ENCODE data around the gene IL23A.

The IL23A gene

DNA sequence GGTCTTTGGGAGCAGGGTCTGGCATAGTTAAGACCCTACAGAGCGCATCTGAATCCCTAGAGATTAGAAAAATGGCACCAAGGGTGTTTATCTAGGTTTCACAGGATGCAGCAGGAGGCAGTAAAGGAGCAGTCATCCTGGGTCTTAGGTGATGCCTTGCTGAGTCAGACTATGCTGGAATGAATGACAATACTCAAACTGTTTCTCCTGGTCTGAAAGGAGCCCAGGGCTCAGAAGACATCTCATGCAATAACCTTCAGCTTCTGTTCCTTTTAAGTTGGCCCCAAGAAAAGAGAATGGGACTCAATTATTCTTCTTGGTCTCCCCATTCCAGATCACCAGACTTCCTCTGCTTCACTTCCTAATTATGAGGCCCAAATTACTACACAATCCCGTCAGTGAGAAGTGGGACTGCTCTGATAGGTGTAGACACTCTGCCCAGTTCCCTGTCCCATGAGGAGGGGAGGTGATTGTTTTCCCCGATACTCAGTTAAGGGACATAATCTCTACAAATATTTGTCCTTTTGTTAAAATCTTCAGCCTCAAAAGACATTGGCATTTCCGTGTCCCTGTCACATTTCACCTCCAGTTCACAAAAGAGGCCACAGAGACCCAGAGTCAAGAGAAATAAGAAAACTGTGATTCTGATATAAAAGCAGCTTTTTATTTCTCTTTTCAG, 38.8 kb downstream of the IL23A start:
- no peak for DNase-seq (ENCODE audit: low read depth)

DNA sequence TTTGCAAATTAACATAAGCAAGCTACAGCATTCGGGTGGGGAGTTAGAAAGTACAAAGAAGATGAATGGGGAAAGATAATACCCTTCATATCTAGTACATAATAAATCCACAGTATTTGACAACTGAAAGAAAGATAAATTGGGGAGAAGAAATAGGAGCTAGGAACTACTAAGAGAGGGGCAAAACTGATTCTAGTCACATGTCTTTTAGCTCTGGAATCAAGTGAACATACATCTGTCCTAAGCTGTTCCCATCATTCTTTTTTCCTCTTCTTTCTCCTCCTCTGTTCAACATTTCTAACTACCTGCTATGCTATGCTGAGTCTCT, 39.3 kb downstream of the IL23A start:
- no peak overlapping the region for H3K4me3 ChIP-seq (ENCODE audit: low read depth, low read length)
- TF ChIP-seq, protein P1, sequence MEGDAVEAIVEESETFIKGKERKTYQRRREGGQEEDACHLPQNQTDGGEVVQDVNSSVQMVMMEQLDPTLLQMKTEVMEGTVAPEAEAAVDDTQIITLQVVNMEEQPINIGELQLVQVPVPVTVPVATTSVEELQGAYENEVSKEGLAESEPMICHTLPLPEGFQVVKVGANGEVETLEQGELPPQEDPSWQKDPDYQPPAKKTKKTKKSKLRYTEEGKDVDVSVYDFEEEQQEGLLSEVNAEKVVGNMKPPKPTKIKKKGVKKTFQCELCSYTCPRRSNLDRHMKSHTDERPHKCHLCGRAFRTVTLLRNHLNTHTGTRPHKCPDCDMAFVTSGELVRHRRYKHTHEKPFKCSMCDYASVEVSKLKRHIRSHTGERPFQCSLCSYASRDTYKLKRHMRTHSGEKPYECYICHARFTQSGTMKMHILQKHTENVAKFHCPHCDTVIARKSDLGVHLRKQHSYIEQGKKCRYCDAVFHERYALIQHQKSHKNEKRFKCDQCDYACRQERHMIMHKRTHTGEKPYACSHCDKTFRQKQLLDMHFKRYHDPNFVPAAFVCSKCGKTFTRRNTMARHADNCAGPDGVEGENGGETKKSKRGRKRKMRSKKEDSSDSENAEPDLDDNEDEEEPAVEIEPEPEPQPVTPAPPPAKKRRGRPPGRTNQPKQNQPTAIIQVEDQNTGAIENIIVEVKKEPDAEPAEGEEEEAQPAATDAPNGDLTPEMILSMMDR (IDR thresholded peaks at IDR 0.05; ENCODE audit: insufficient read depth, low read depth, low read length, missing control alignments): no peak
- DNase-seq (ENCODE audit: low read depth): no peak

More for the DNA sequence above, 38.8 kb downstream of the IL23A start:
- no peak overlapping the region for H3K4me3 ChIP-seq (ENCODE audit: low read depth, low read length)
- TF ChIP-seq, protein P1 (IDR thresholded peaks at IDR 0.05; ENCODE audit: insufficient read depth, low read depth, low read length, missing control alignments): no peak

DNA sequence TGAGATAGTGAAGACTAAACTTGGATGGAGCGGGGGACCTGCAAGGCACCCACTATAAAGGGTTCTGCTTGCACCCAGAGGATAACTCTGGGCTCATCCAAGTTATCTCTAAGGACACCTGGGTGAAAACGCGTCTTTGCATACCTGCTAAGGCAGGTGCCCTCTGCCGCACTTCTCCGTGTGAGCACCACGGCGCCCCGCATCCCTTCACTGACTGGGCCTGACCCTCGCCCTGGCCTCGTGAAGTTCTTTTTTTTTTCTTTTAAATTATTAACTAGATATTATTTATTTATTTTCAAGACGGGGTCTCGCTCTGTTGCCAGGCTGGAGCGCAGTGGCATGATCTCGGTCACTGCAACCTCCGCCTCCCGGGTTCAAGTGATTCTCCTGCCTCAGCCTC, 43.9 kb downstream of the IL23A start:
- no peak overlapping the region for H3K4me3 ChIP-seq (ENCODE audit: low read depth, low read length)
- no peak for DNase-seq (ENCODE audit: low read depth)
- TF ChIP-seq, protein P1 (IDR thresholded peaks at IDR 0.05; ENCODE audit: insufficient read depth, low read depth, low read length, missing control alignments): no peak

DNA sequence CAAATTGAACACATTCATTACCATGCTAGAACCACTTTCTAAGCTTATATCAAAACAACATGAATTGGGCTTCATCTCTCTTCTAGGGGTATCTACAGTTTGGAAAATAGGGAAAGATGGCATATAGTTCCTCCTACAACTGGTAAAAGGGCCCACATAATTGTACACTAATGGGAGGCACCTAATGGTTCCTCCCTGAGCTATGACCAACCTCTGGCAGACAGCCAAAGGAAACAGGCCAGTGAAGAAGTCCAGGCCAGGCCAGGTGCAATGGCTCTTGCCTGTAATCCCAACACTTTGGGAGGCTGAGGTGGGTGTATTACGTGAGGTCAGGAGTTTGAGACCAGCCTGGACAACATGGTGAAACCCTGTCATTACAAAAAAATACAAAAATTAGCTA, 47.2 kb downstream of the IL23A start:
- H3K4me3 ChIP-seq (ENCODE audit: low read depth, low read length): no peak overlapping the region
- DNase-seq (ENCODE audit: low read depth): no peak
- TF ChIP-seq, protein P1 (IDR thresholded peaks at IDR 0.05; ENCODE audit: insufficient read depth, low read depth, low read length, missing control alignments): no peak

DNA sequence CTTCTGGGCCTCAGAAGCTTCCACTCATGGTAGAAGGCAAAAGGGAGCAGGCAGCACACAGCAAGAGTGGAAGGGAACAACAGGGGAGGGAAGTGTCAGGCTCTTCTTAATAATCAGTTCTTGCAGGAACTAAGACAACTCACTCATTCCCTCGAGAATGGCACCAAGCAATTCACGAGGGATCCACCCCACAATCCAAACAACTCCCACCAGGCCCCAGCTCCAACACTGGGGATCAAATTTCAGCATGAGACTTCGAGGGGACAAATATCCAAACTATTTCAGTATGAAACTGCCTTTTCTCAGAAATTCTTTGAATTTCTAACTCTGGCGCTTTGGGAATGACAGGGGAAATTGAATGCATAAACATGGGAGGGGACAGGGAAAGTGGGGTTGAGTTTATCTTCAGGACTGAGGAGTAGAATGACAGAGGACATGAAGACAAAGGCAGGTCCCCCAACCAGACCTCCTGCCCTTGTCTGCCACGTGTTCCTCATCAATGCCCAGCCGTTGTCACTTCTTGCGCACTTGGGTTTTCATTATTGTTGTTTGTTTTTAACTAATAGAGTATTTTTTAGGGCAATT, 48.6 kb downstream of the IL23A start:
- H3K4me3 ChIP-seq (ENCODE audit: low read depth, low read length): no peak overlapping the region
- no peak for DNase-seq (ENCODE audit: low read depth)
- TF ChIP-seq, protein P1 (IDR thresholded peaks at IDR 0.05; ENCODE audit: insufficient read depth, low read depth, low read length, missing control alignments): no peak

DNA sequence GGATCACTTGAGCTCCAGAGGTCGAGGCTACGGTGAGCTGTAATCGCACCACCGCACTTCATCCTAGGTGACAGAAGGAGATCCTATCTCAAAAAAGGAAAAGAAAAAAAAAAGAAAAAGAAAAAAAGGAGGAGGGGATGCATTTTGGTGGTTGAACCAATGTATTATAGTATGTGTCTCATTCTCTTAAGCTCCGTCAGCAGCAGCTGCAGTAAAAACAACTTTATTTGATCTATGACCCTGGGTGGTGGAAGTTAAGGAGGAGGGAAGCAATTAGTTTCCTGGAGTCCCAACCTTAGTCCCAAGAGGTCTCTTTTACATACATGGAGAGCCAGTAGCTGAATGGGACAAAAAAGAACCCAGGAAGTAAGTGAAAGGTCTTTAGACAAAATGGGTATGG, 50.7 kb downstream of the IL23A start:
- no peak for DNase-seq (ENCODE audit: low read depth)
- no peak overlapping the region for H3K4me3 ChIP-seq (ENCODE audit: low read depth, low read length)
- TF ChIP-seq, protein P1 (IDR thresholded peaks at IDR 0.05; ENCODE audit: insufficient read depth, low read depth, low read length, missing control alignments): no peak

Measured in GM12865 (cell line).